ENCODE data around the gene NXPE3.

The NXPE3 gene

DNA sequence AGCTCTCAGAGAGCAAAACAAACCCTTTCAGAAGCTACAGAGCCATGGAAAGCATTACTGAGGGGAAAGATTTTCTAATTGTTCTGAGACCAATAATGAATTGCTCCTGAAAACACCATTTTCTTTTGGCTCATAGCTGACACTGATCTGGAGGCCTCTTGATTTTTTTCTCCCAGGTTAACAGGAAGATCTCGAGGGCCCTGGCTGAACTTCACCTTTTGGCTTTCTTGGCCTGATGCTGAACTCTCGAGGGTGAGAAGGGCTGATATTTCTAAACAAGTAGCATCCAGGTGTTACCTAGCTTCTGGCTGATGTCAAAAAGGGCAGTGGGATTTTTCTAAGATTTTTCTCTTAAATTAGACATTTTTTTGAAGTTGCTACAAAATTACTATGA lies 50.4 kb downstream of the NXPE3 start:
- H3K4me1 ChIP-seq (ENCODE audit: control insufficient read depth, insufficient read depth, low read length), result peaks cover 16% of the 10 kb centered on the region
- H3K27ac ChIP-seq (ENCODE audit: low read depth, low read length), result no peak overlapping the region
- no peaks in the 10 kb centered on the region for H3K36me3 ChIP-seq (ENCODE audit: control insufficient read depth, insufficient read depth, low read length)
- H3K9me3 ChIP-seq (ENCODE audit: control insufficient read depth, insufficient read depth, low read length), result no peaks in the 10 kb centered on the region
- H3K4me3 ChIP-seq (ENCODE audit: low read depth, low read length), result no peak overlapping the region
- H3K9ac ChIP-seq (ENCODE audit: low read depth, low read length), result no peak overlapping the region
- no peaks in the 10 kb centered on the region for H3K27me3 ChIP-seq (ENCODE audit: control insufficient read depth, insufficient read depth, low read length)

- Histone ChIP-seq H3K9ac (ENCODE audit: low read depth, low read length) (no peak overlapping the region), H3K4me3 (ENCODE audit: low read depth, low read length) (no peak overlapping the region), H3K27ac (ENCODE audit: low read depth, low read length) (no peak overlapping the region), H3K36me3 (ENCODE audit: control insufficient read depth, insufficient read depth, low read length) (no peaks in the 10 kb centered on the region), H3K9me3 (ENCODE audit: control insufficient read depth, insufficient read depth, low read length) (no peaks in the 10 kb centered on the region), H3K4me1 (ENCODE audit: control insufficient read depth, insufficient read depth, low read length) (peaks cover 16% of the 10 kb centered on the region), H3K27me3 (ENCODE audit: control insufficient read depth, insufficient read depth, low read length) (no peaks in the 10 kb centered on the region)
Observed at GRCh38 chr3:101829874-101830273, 50.9 kb downstream of the NXPE3 start.

- no peak overlapping the region for H3K4me3 ChIP-seq (ENCODE audit: low read depth, low read length)
- H3K9me3 ChIP-seq (ENCODE audit: control insufficient read depth, insufficient read depth, low read length), result no peaks in the 10 kb centered on the region
- H3K4me1 ChIP-seq (ENCODE audit: control insufficient read depth, insufficient read depth, low read length), result peaks cover 7% of the 10 kb centered on the region
- H3K9ac ChIP-seq (ENCODE audit: low read depth, low read length), result no peak overlapping the region
- no peaks in the 10 kb centered on the region for H3K27me3 ChIP-seq (ENCODE audit: control insufficient read depth, insufficient read depth, low read length)
- no peaks in the 10 kb centered on the region for H3K36me3 ChIP-seq (ENCODE audit: control insufficient read depth, insufficient read depth, low read length)
- no peak overlapping the region for H3K27ac ChIP-seq (ENCODE audit: low read depth, low read length)
Observed at GRCh38 chr3:101833446-101833974, 54.5 kb downstream of the NXPE3 start.

DNA sequence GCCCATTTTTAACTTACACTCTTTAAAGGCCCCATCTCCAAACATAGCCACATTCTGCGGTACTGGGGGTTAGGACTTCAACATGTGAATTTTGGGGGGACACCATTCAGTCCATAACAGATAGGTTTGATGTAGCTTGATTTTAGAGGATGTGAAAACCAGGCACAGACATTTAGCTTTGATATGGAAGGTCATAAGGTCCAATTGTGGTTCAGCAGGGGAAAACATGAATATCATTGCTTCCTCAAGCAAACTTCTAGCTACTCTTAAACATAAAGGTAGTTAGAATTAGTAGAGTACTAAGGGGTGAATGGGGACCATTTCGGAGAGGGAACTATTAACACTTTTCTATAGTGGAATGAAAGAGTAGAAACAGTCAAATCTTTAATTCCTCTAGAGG lies 56.7 kb downstream of the NXPE3 start:
- Histone ChIP-seq H3K4me1 (ENCODE audit: control insufficient read depth, insufficient read depth, low read length) (0 out of 2 replicates have a peak, but pooled peaks cover 2% of the 10 kb centered on the region), H3K4me3 (ENCODE audit: low read depth, low read length) (no peak overlapping the region), H3K36me3 (ENCODE audit: control insufficient read depth, insufficient read depth, low read length) (no peaks in the 10 kb centered on the region), H3K9me3 (ENCODE audit: control insufficient read depth, insufficient read depth, low read length) (no peaks in the 10 kb centered on the region), H3K27ac (ENCODE audit: low read depth, low read length) (no peak overlapping the region), H3K27me3 (ENCODE audit: control insufficient read depth, insufficient read depth, low read length) (no peaks in the 10 kb centered on the region), H3K9ac (ENCODE audit: low read depth, low read length) (no peak overlapping the region)

- Histone ChIP-seq H3K9me3 (ENCODE audit: control insufficient read depth, insufficient read depth, low read length) (no peaks in the 10 kb centered on the region), H3K36me3 (ENCODE audit: control insufficient read depth, insufficient read depth, low read length) (no peaks in the 10 kb centered on the region), H3K27me3 (ENCODE audit: control insufficient read depth, insufficient read depth, low read length) (no peaks in the 10 kb centered on the region), H3K27ac (ENCODE audit: low read depth, low read length) (no peak overlapping the region), H3K9ac (ENCODE audit: low read depth, low read length) (no peak overlapping the region), H3K4me3 (ENCODE audit: low read depth, low read length) (no peak overlapping the region), H3K4me1 (ENCODE audit: control insufficient read depth, insufficient read depth, low read length) (peaks cover 7% of the 10 kb centered on the region; the same call in 1 of the 2 replicates)
Observed at GRCh38 chr3:101836160-101836559, 57.1 kb downstream of the NXPE3 start.

GRCh38 chr3:101836652-101837598 lies 57.9 kb downstream of the NXPE3 start:
- Histone ChIP-seq H3K9ac (ENCODE audit: low read depth, low read length) (no peak overlapping the region), H3K27me3 (ENCODE audit: control insufficient read depth, insufficient read depth, low read length) (no peaks in the 10 kb centered on the region), H3K27ac (ENCODE audit: low read depth, low read length) (no peak overlapping the region), H3K9me3 (ENCODE audit: control insufficient read depth, insufficient read depth, low read length) (no peaks in the 10 kb centered on the region), H3K4me1 (ENCODE audit: control insufficient read depth, insufficient read depth, low read length) (peaks cover 13% of the 10 kb centered on the region), H3K4me3 (ENCODE audit: low read depth, low read length) (no peak overlapping the region), H3K36me3 (ENCODE audit: control insufficient read depth, insufficient read depth, low read length) (no peaks in the 10 kb centered on the region)

DNA sequence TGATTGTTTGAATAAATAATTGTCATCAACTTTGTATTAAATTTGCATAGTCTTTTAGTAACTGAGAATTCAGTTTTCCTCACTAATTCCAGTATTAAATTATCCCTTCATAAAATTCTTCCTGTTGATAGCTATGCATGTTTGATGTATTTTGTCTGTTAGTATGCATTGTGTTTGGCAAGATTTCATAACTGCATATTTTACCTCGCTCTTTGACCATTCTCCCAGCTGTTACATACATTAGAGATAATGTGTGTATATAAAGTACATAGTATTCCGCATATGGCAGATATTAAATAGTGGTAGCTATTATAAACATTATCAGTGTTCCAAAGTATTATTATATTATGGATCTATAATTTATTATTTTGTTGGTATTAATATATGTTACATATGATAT lies 59.7 kb downstream of the NXPE3 start:
- no peak overlapping the region for H3K9ac ChIP-seq (ENCODE audit: low read depth, low read length)
- peaks cover 28% of the 10 kb centered on the region for H3K4me1 ChIP-seq (ENCODE audit: control insufficient read depth, insufficient read depth, low read length)
- H3K27me3 ChIP-seq (ENCODE audit: control insufficient read depth, insufficient read depth, low read length), result no peaks in the 10 kb centered on the region
- H3K9me3 ChIP-seq (ENCODE audit: control insufficient read depth, insufficient read depth, low read length), result no peaks in the 10 kb centered on the region
- no peak overlapping the region for H3K4me3 ChIP-seq (ENCODE audit: low read depth, low read length)
- no peak overlapping the region for H3K27ac ChIP-seq (ENCODE audit: low read depth, low read length)
- H3K36me3 ChIP-seq (ENCODE audit: control insufficient read depth, insufficient read depth, low read length), result no peaks in the 10 kb centered on the region

DNA sequence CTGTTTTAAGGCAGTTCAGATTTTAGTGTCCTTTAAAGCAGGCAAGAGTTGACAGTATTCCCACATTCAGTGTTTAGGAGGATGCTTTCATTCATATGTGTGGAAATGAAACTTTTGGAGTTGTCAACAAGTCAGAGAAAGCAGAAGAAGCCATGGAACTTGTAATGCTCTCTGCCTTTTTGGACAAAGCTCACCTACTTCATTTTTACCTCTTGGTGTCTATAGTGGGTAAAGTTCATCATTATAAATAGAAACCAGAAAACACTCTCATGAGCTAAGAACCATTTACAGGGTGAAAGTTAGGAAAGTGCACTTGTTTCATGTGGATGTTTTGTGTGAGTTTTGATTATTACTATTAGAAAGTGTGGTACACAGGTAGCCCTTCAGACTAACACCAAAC lies 61.1 kb downstream of the NXPE3 start:
- Histone ChIP-seq H3K4me1 (ENCODE audit: control insufficient read depth, insufficient read depth, low read length) (peaks cover 28% of the 10 kb centered on the region), H3K4me3 (ENCODE audit: low read depth, low read length) (no peak overlapping the region), H3K27ac (ENCODE audit: low read depth, low read length) (no peak overlapping the region), H3K9ac (ENCODE audit: low read depth, low read length) (no peak overlapping the region), H3K36me3 (ENCODE audit: control insufficient read depth, insufficient read depth, low read length) (no peaks in the 10 kb centered on the region), H3K27me3 (ENCODE audit: control insufficient read depth, insufficient read depth, low read length) (no peaks in the 10 kb centered on the region), H3K9me3 (ENCODE audit: control insufficient read depth, insufficient read depth, low read length) (no peaks in the 10 kb centered on the region)

- no peaks in the 10 kb centered on the region for H3K9me3 ChIP-seq (ENCODE audit: control insufficient read depth, insufficient read depth, low read length)
- H3K36me3 ChIP-seq (ENCODE audit: control insufficient read depth, insufficient read depth, low read length), result no peaks in the 10 kb centered on the region
- peak overlapping the region; percentile 85 for H3K27ac ChIP-seq (ENCODE audit: low read depth, low read length)
- peaks cover 34% of the 10 kb centered on the region for H3K4me1 ChIP-seq (ENCODE audit: control insufficient read depth, insufficient read depth, low read length)
- H3K27me3 ChIP-seq (ENCODE audit: control insufficient read depth, insufficient read depth, low read length), result no peaks in the 10 kb centered on the region
- peak overlapping the region; percentile 16; the same call in 1 of the 2 replicates for H3K9ac ChIP-seq (ENCODE audit: low read depth, low read length)
- H3K4me3 ChIP-seq (ENCODE audit: low read depth, low read length), result peak overlapping the region; percentile 11; the same call in 1 of the 2 replicates
Observed at GRCh38 chr3:101842245-101842934, 63.4 kb downstream of the NXPE3 start.

- H3K27ac ChIP-seq (ENCODE audit: low read depth, low read length), result peak overlapping the region; percentile 29
Observed at GRCh38 chr3:101842935-101843330, 63.9 kb downstream of the NXPE3 start.

DNA sequence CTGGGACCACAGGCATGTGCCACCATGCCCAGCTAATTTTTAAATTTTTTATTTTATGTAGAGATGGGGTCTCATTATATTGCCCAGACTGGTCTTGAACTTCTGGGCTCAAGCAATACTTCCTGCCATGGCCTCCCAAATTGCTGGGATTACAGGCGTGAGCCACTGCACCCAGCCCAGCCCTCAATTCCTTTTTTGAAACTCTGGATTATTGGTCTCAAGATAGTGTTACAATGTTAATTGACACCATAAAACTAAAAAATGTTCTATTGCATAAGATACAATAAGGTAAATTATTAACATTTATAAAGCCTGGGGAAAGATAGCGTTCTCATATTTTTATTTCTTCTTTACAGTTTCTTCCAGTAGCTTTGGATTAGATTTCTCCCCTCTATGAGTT lies 66.4 kb downstream of the NXPE3 start:
- Histone ChIP-seq H3K36me3 (ENCODE audit: control insufficient read depth, insufficient read depth, low read length) (no peaks in the 10 kb centered on the region), H3K9me3 (ENCODE audit: control insufficient read depth, insufficient read depth, low read length) (no peaks in the 10 kb centered on the region), H3K4me1 (ENCODE audit: control insufficient read depth, insufficient read depth, low read length) (peaks cover 46% of the 10 kb centered on the region), H3K4me3 (ENCODE audit: low read depth, low read length) (no peak overlapping the region), H3K27me3 (ENCODE audit: control insufficient read depth, insufficient read depth, low read length) (no peaks in the 10 kb centered on the region), H3K9ac (ENCODE audit: low read depth, low read length) (no peak overlapping the region), H3K27ac (ENCODE audit: low read depth, low read length) (no peak overlapping the region)

More at GRCh38 chr3:101842935-101843330, 63.9 kb downstream of the NXPE3 start:
- Histone ChIP-seq H3K4me3 (ENCODE audit: low read depth, low read length) (no peak overlapping the region), H3K36me3 (ENCODE audit: control insufficient read depth, insufficient read depth, low read length) (no peaks in the 10 kb centered on the region), H3K27me3 (ENCODE audit: control insufficient read depth, insufficient read depth, low read length) (no peaks in the 10 kb centered on the region), H3K9me3 (ENCODE audit: control insufficient read depth, insufficient read depth, low read length) (no peaks in the 10 kb centered on the region), H3K4me1 (ENCODE audit: control insufficient read depth, insufficient read depth, low read length) (peaks cover 38% of the 10 kb centered on the region), H3K9ac (ENCODE audit: low read depth, low read length) (no peak overlapping the region)
